GM19452 (cell line): ENCODE results near the gene TLE4.
"Not testable (repeated sequence)": the region's sequence is repeated elsewhere in the genome, so short reads cannot be mapped to it uniquely, and the experiment has no call there.

Experiments used
- ATAC-seq: cut with Tn5 transposase; IDR thresholded peaks from one replicate; pipeline ENCODE4 v1.9.1; 2021; ENCODE audit not compliant: unreplicated experiment

The TLE4 gene

GRCh38 chr9:79709743-79710674 is 138.2 kb downstream of the TLE4 start:
- no peak for ATAC-seq

- ATAC-seq: no peak
These were observed 140.1 kb downstream of the TLE4 start for GRCh38 chr9:79711874-79712273.

- ATAC-seq: no peak
These were observed 147.3 kb downstream of the TLE4 start for GRCh38 chr9:79719021-79719420.

GRCh38 chr9:79719989-79720388 is 148.2 kb downstream of the TLE4 start:
- no peak for ATAC-seq

- peak; percentile 91 for ATAC-seq
These were observed 159.6 kb downstream of the TLE4 start for GRCh38 chr9:79731171-79731890.

GRCh38 chr9:79735023-79735779 is 163.4 kb downstream of the TLE4 start:
- ATAC-seq: no peak

- no peak for ATAC-seq
These were observed 164.3 kb downstream of the TLE4 start for GRCh38 chr9:79736051-79736450.

- ATAC-seq: no peak
These were observed 169.6 kb downstream of the TLE4 start for GRCh38 chr9:79741381-79741780.

GRCh38 chr9:79742110-79742721 is 170.5 kb downstream of the TLE4 start:
- no peak for ATAC-seq

GRCh38 chr9:79744521-79744920 is 172.8 kb downstream of the TLE4 start:
- no peak for ATAC-seq

GRCh38 chr9:79745752-79746336 is 174.1 kb downstream of the TLE4 start:
- no peak for ATAC-seq

GRCh38 chr9:79751895-79752466 is 180.2 kb downstream of the TLE4 start:
- ATAC-seq: not testable (repeated sequence)

GRCh38 chr9:79756414-79756813 is 184.6 kb downstream of the TLE4 start:
- no peak for ATAC-seq

GRCh38 chr9:79757074-79757473 is 185.3 kb downstream of the TLE4 start:
- ATAC-seq: no peak

GRCh38 chr9:79757881-79758669 is 186.3 kb downstream of the TLE4 start:
- ATAC-seq: no peak

GRCh38 chr9:79759460-79759859 is 187.7 kb downstream of the TLE4 start:
- ATAC-seq: no peak

GRCh38 chr9:79762070-79762469 is 190.3 kb downstream of the TLE4 start:
- no peak for ATAC-seq

- ATAC-seq: no peak
These were observed 192.0 kb downstream of the TLE4 start for GRCh38 chr9:79763671-79764285.

- no peak for ATAC-seq
These were observed 192.6 kb downstream of the TLE4 start for GRCh38 chr9:79764374-79764773.
